HepG2 (cell line): ENCODE measurements around the gene P2RX1. TPM values are rescaled to one million over a fixed set of nuclear protein-coding genes. Genes with fewer than 3 reads are reported as not detected.

ENCODE experiments used
- GATAD2A ChIP-seq: IDR thresholded peaks from 2 replicates; pipeline ENCODE4 v1.6.1; 2016
- HDAC2 ChIP-seq: sonication (generic); formaldehyde crosslinking; IDR thresholded peaks from 2 replicates; pipeline ENCODE4 v1.4.0; 2020; ENCODE audit warnings: missing genetic modification reagents
- HNRNPLL ChIP-seq: fragments of 200-400 bp; formaldehyde crosslinking; IDR thresholded peaks from 2 replicates; pipeline ENCODE4 v1.6.1; 2017; ENCODE audit warnings: mild to moderate bottlenecking, low read depth, low read length; ENCODE audit not compliant: poor library complexity, severe bottlenecking
- MYC ChIP-seq: sonication (generic); formaldehyde crosslinking; IDR thresholded peaks from 2 replicates; pipeline ENCODE4 v1.9.0; 2021; ENCODE audit warnings: missing genetic modification reagents, borderline replicate concordance
- RCOR2 ChIP-seq: IDR thresholded peaks from 2 replicates; pipeline ENCODE4 v1.6.1; 2016; ENCODE audit warnings: missing biosample characterization, missing genetic modification reagents
- RXRB ChIP-seq: IDR thresholded peaks from 2 replicates; pipeline ENCODE4 v1.6.1; 2016; ENCODE audit warnings: borderline replicate concordance, missing genetic modification reagents, missing compliant biosample characterization
- SSRP1 ChIP-seq: IDR thresholded peaks from 2 replicates; pipeline ENCODE4 v1.6.1; 2016; ENCODE audit warnings: control low read depth
- THAP11 ChIP-seq: IDR thresholded peaks from 2 replicates; pipeline ENCODE4 v1.6.1; 2016; ENCODE audit warnings: missing biosample characterization, missing genetic modification reagents
- YY1 ChIP-seq: IDR thresholded peaks from 2 replicates; pipeline ENCODE4 v1.6.1; 2011; ENCODE audit warnings: low read length, low read depth, moderate library complexity, mild to moderate bottlenecking; ENCODE audit not compliant: insufficient read depth, insufficient replicate concordance
- ZNF335 ChIP-seq: sonication (generic); formaldehyde crosslinking; IDR thresholded peaks from 2 replicates; pipeline ENCODE4 v1.4.0; 2020; ENCODE audit warnings: missing genetic modification reagents
- ZNF629 ChIP-seq: sonication (generic); formaldehyde crosslinking; conservative IDR thresholded peaks from 2 replicates; pipeline ENCODE4 v1.5.0; 2020; ENCODE audit warnings: missing genetic modification reagents
- ZNF672 ChIP-seq: sonication (generic); formaldehyde crosslinking; IDR thresholded peaks from 2 replicates; pipeline ENCODE4 v1.8.1; 2022; ENCODE audit warnings: missing genetic modification reagents
- ZNF883 ChIP-seq: sonication (generic); formaldehyde crosslinking; IDR thresholded peaks from 2 replicates; pipeline ENCODE4 v1.5.1; 2020; ENCODE audit warnings: mild to moderate bottlenecking, missing genetic modification reagents; ENCODE audit errors: not compliant biosample characterization
- polyA plus RNA-seq, 8 experiments: library from polyadenylated mRNA; depleted of rRNA in 3 of 8; stranded (reverse) in 7 of 8; unstranded in 1 of 8; fragments of >200 nt; fragmentation: Illumina TruSeq in 4 of 8; extraction: Trizol in 4 of 8; gene quantifications; 2 replicates each; pipeline versions ENCODE4 v1.2.1 to v1.2.3, GENCODE V29; 2011 to 2016; ENCODE audit warnings: low read depth in 4 of 8, missing spikeins in 1 of 8, mixed read lengths in 1 of 8; ENCODE audit not compliant: insufficient read depth in 1 of 8
- total RNA-seq, 5 experiments: library from RNA; depleted of rRNA; stranded (reverse); fragments of >200 nt; fragmentation: Illumina TruSeq; extraction: Trizol; gene quantifications; 2 replicates each; pipeline ENCODE4 v1.2.3, GENCODE V29; 2016; ENCODE audit warnings: low read depth in 1 of 5
- TF ChIP-seq, protein P1 (sequence below): sonication (generic); formaldehyde crosslinking; IDR thresholded peaks from 2 replicates; pipeline ENCODE4 v1.4.0; 2020; ENCODE audit warnings: mild to moderate bottlenecking, missing genetic modification reagents
- TF ChIP-seq, protein P2 (sequence below): sonication (generic); formaldehyde crosslinking; IDR thresholded peaks from 2 replicates; pipeline ENCODE4 v1.4.0; 2020; ENCODE audit warnings: mild to moderate bottlenecking, missing genetic modification reagents
- TF ChIP-seq, protein P3 (sequence below): sonication (generic); formaldehyde crosslinking; IDR thresholded peaks from 2 replicates; pipeline ENCODE4 v1.5.0; 2020; ENCODE audit warnings: missing genetic modification reagents
- TF ChIP-seq, protein P4 (sequence below): sonication (generic); formaldehyde crosslinking; IDR thresholded peaks from 2 replicates; pipeline ENCODE4 v1.9.0; 2022; ENCODE audit warnings: missing genetic modification reagents, mild to moderate bottlenecking, borderline replicate concordance
- TF ChIP-seq, protein P5 (sequence below), 2 experiments: sonication (generic) in 1 of 2; formaldehyde crosslinking in 1 of 2; IDR thresholded peaks; 2 replicates each; pipeline versions ENCODE4 v1.4.0 to v1.6.1; 2018 to 2020; ENCODE audit warnings: missing genetic modification reagents in 2 of 2, borderline replicate concordance in 1 of 2, low read depth in 1 of 2, mild to moderate bottlenecking in 1 of 2, missing biosample characterization in 1 of 2
- TF ChIP-seq, protein P6 (sequence below): sonication (generic); formaldehyde crosslinking; IDR thresholded peaks from 2 replicates; pipeline ENCODE4 v1.5.1; 2020; ENCODE audit warnings: mild to moderate bottlenecking, moderate library complexity, missing genetic modification reagents

The P2RX1 gene
- total and polyA plus RNA-seq, 2 of the 13 experiments (the other 11 are each of a cell fraction or from before 2014, with no cell fraction given): 0.04 to 0.50 TPM

DNA sequence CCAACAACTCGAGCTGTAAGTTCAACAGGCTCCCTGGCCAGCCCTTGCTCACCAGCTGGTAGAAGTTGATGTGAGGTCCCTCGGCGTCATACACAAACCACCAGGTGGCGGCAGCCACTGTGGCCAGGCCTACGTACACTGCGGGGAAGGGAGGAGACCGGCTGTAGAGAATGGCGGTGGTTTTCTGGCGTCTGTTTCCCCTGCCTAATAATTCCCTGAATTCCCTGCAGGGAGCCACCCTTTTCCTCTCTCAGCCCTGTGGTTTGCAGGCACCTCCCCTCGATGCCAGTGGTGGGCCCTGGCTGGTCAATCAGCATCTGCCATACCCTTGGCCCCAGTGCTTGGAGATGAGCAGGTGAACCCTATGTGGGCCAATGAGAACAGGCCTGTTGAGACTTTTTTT lies 18.9 kb upstream of the P2RX1 start (continued):
- TF ChIP-seq, protein P1, sequence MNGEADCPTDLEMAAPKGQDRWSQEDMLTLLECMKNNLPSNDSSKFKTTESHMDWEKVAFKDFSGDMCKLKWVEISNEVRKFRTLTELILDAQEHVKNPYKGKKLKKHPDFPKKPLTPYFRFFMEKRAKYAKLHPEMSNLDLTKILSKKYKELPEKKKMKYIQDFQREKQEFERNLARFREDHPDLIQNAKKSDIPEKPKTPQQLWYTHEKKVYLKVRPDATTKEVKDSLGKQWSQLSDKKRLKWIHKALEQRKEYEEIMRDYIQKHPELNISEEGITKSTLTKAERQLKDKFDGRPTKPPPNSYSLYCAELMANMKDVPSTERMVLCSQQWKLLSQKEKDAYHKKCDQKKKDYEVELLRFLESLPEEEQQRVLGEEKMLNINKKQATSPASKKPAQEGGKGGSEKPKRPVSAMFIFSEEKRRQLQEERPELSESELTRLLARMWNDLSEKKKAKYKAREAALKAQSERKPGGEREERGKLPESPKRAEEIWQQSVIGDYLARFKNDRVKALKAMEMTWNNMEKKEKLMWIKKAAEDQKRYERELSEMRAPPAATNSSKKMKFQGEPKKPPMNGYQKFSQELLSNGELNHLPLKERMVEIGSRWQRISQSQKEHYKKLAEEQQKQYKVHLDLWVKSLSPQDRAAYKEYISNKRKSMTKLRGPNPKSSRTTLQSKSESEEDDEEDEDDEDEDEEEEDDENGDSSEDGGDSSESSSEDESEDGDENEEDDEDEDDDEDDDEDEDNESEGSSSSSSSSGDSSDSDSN (CRISPR knock-in tag): peak; percentile 52; the same call in 1 of the 2 replicates
- TF ChIP-seq ZNF629 (CRISPR knock-in tag) (no peak), HDAC2 (no peak), SSRP1 (0 out of 2 replicates have a peak, but pooled peaks have one; percentile 68), ZNF335 (CRISPR knock-in tag) (no peak), ZNF672 (no peak), YY1 (peak; percentile 78), ZNF883 (CRISPR knock-in tag) (peak; percentile 1), GATAD2A (CRISPR knock-in tag) (0 out of 2 replicates have a peak, but pooled peaks have one; percentile 21), RXRB (CRISPR knock-in tag) (0 out of 2 replicates have a peak, but pooled peaks have one; percentile 33), HNRNPLL (peak; percentile 91), MYC (CRISPR knock-in tag) (no peak; the same call in 1 of the 2 replicates), THAP11 (CRISPR knock-in tag) (0 out of 2 replicates have a peak, but pooled peaks have one; percentile 41), RCOR2 (CRISPR knock-in tag) (no peak)
- TF ChIP-seq, protein P2, sequence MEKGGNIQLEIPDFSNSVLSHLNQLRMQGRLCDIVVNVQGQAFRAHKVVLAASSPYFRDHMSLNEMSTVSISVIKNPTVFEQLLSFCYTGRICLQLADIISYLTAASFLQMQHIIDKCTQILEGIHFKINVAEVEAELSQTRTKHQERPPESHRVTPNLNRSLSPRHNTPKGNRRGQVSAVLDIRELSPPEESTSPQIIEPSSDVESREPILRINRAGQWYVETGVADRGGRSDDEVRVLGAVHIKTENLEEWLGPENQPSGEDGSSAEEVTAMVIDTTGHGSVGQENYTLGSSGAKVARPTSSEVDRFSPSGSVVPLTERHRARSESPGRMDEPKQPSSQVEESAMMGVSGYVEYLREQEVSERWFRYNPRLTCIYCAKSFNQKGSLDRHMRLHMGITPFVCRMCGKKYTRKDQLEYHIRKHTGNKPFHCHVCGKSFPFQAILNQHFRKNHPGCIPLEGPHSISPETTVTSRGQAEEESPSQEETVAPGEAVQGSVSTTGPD (CRISPR knock-in tag): no peak
- TF ChIP-seq, protein P3, sequence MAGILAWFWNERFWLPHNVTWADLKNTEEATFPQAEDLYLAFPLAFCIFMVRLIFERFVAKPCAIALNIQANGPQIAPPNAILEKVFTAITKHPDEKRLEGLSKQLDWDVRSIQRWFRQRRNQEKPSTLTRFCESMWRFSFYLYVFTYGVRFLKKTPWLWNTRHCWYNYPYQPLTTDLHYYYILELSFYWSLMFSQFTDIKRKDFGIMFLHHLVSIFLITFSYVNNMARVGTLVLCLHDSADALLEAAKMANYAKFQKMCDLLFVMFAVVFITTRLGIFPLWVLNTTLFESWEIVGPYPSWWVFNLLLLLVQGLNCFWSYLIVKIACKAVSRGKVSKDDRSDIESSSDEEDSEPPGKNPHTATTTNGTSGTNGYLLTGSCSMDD (CRISPR knock-in tag): no peak
- TF ChIP-seq, protein P4, sequence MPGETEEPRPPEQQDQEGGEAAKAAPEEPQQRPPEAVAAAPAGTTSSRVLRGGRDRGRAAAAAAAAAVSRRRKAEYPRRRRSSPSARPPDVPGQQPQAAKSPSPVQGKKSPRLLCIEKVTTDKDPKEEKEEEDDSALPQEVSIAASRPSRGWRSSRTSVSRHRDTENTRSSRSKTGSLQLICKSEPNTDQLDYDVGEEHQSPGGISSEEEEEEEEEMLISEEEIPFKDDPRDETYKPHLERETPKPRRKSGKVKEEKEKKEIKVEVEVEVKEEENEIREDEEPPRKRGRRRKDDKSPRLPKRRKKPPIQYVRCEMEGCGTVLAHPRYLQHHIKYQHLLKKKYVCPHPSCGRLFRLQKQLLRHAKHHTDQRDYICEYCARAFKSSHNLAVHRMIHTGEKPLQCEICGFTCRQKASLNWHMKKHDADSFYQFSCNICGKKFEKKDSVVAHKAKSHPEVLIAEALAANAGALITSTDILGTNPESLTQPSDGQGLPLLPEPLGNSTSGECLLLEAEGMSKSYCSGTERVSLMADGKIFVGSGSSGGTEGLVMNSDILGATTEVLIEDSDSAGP (CRISPR knock-in tag): 0 out of 2 replicates have a peak, but pooled peaks have one; percentile 28
- TF ChIP-seq, protein P5, sequence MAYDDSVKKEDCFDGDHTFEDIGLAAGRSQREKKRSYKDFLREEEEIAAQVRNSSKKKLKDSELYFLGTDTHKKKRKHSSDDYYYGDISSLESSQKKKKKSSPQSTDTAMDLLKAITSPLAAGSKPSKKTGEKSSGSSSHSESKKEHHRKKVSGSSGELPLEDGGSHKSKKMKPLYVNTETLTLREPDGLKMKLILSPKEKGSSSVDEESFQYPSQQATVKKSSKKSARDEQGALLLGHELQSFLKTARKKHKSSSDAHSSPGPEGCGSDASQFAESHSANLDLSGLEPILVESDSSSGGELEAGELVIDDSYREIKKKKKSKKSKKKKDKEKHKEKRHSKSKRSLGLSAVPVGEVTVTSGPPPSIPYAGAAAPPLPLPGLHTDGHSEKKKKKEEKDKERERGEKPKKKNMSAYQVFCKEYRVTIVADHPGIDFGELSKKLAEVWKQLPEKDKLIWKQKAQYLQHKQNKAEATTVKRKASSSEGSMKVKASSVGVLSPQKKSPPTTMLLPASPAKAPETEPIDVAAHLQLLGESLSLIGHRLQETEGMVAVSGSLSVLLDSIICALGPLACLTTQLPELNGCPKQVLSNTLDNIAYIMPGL (CRISPR knock-in tag; IDR thresholded peaks at IDR 0.05; ENCODE audit: borderline replicate concordance in 1 of 2, low read depth in 1 of 2): peak in 1 of 2 experiments; percentile 62; a peak in 1 of 4 replicates
- TF ChIP-seq, protein P6, sequence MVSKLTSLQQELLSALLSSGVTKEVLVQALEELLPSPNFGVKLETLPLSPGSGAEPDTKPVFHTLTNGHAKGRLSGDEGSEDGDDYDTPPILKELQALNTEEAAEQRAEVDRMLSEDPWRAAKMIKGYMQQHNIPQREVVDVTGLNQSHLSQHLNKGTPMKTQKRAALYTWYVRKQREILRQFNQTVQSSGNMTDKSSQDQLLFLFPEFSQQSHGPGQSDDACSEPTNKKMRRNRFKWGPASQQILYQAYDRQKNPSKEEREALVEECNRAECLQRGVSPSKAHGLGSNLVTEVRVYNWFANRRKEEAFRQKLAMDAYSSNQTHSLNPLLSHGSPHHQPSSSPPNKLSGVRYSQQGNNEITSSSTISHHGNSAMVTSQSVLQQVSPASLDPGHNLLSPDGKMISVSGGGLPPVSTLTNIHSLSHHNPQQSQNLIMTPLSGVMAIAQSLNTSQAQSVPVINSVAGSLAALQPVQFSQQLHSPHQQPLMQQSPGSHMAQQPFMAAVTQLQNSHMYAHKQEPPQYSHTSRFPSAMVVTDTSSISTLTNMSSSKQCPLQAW (CRISPR knock-in tag): 0 out of 2 replicates have a peak, but pooled peaks have one; percentile 29
